Activated CD8-positive, alpha-beta memory T cell treated with anti-CD3 and anti-CD28 coated beads, Interleukin-2, amount 50 U/mL, for 24 hours (primary cell): ENCODE measurements around the gene ARID1B.

Experiments used
- DNase-seq: peaks from one replicate; pipeline ENCODE4 v3.0.0-alpha.2; 2020; ENCODE audit errors: extremely low read depth

Gene ARID1B

GRCh38 chr6:157224951-157225574 is 447.9 kb downstream of the ARID1B start:
- DNase-seq = no peak

DNA sequence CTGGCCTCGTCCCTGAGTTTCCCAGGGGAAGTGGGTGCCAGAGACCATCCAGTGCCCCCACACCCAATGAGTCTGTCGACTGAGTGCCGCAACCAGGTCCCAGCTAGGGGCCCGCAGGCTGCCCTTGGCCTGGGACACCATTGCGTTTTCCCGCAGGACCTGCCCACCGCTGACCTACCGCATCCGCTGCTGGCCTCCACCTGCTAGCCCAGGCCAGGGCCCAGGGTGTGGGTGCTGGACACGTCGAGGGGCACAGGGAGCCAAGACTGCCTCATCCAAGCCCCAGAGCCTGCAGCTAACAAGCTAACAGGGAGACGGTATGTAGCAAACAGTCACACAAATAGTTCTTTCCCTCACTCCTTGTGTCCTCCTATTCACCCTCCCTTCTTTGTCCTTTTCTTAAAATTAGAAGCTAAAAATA is 448.4 kb downstream of the ARID1B start:
- DNase-seq = no peak

GRCh38 chr6:157226026-157226625 is 448.9 kb downstream of the ARID1B start:
- DNase-seq = no peak

DNA sequence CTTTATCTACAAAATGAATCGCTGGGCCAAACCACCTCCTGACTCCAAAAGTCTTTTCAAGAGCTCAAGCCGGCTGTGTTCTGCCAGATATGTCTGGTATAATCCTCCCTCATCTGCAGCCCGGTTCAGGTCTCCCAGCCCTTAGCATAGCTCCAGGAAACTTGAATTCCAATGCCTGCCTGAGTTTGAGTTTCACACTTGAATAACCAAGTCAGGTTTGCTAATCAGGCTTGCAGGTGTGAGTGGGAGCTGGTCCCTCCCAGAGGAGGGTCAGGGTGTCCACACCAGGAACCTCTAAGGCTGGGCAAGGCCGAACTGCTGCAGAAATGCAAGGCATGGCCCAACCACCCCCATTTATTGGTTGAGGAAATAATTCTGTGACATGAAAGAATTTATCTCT is 449.6 kb downstream of the ARID1B start:
- no peak for DNase-seq

DNA sequence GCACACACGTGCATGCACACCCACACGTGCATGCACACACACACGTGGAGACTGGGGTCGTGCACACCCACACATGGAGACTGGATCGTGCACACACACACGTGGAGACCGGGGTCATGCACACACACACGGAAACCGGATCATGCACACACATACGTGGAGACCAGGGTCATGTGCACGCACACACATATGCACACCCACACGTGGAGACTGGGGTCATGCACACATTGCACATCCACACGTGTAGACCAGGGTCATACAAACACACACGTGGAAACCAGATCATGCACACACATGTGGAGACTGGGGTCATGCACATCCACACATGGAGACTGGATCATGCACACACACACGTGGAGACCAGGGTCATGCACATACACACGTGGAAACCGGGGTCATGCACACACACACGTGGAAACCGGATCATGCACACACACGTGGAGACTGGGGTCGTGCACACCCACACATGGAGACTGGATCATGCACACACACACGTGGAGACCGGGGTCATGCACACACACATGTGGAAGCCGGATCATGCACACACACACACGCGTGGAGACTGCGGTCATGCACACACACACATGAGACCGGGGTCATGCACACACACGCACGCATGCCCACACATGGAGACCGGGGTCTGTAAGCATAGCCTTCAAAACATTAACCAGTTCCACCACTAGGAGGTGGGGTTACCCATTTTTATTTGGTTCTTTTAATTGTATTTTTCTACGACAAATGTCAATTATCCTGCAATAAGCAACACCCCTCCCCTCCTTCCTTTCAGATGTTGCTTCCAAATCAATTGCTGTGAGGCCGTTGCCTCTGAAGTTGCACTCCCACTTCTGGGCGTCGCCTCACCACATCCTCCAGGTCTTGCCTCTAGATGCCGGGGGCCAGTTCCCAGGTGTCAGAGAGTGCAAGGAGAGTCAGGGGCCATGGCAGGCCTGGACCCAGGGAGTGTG is 450.3 kb downstream of the ARID1B start:
- no peak for DNase-seq

DNA sequence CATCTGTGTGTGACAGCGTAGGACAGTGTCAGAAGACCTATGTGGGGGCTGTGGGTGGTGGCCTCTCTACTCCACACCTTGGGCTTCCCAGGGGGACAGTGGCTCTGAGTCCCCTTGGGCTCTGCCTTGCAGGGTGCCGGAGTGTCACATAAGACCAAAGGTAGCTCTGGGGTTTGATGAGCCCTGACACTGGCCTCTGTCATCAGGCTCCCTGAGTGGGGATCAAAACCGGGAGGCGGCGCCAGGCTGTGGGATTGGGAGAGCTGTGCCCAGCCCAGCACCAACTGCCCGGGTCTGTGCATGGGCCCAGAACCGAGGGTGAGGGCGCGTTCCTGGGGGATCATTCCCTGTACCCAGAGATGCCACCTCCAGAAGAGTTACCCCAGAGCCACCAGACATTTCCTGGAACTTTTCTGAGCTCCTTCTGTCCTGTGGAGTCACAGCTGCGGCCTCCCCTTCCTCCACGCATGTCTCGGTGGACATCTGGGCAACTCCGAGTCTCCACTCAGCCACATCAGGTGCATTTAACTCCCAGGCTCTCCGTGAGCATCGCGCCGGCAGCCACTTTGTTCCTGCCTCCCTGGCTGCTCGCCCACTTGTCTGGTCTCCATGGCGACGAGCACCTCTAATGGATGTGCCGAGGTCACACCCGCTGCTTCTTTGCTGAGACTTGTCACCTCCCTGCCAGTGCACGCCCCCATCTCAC is 451.4 kb downstream of the ARID1B start:
- DNase-seq = no peak

GRCh38 chr6:157229132-157229618 is 452.0 kb downstream of the ARID1B start:
- DNase-seq = no peak

GRCh38 chr6:157229713-157230112 is 452.5 kb downstream of the ARID1B start:
- DNase-seq = no peak

- DNase-seq = no peak
Observed at GRCh38 chr6:157230910-157231309, 453.7 kb downstream of the ARID1B start.

DNA sequence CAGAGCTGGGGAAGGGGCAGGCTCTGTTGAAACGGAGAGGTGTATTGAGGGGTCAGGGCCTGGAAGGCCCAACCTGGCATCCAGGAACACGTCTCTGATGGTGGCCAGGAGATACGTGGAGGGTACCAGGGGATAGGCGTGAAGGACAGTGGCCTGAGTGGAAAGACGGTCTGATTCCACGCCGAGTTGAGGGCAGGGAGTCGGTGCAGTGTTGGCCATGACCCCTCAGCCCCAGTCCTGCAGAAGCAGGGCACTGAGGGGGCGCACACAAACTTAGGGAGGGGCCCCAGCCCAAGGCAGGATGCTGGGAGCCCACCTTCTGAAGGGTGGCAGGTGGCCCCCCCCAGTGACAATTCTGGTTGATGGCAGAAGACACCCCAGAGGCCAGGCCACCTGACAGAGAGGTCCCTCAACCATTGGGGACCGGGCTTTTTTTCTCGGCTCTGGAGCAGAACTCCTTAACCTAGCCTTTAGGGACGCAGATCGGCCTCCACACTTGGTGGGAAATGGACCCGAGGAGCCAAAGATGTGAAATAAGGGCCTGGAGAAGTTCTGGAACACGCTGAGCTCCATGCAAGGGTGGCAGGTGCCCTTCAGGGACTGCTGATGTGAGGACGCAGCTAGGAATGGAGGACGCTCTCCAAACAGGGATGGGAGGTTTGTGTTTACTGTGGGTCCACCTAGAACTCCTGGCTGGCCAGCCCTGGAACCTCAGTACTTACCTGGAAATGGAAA is 455.1 kb downstream of the ARID1B start:
- DNase-seq = no peak

- no peak for DNase-seq
Observed at GRCh38 chr6:157233156-157233555, 456.0 kb downstream of the ARID1B start.

DNA sequence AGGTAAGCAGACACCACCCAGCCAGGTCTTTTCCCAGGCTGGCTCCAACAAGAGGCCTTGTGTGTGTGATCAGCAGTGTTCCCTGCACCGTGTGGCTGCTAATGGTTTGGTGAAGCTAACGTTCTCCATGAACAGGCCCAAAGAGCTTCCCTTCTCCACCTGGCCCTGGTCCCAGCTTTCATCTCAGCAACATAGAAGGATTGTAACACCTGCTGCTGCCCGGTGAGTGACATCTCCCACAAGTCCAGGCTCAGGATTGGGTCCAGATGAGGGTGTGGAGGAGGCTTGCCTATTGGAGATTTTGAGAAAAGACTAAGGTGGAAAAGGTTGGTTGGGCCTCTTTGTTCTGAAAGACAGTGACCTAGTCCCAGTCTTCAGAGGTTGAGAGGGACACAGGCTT is 456.5 kb downstream of the ARID1B start:
- DNase-seq = no peak

- DNase-seq = no peak
Observed at GRCh38 chr6:157235600-157236039, 458.4 kb downstream of the ARID1B start.

DNA sequence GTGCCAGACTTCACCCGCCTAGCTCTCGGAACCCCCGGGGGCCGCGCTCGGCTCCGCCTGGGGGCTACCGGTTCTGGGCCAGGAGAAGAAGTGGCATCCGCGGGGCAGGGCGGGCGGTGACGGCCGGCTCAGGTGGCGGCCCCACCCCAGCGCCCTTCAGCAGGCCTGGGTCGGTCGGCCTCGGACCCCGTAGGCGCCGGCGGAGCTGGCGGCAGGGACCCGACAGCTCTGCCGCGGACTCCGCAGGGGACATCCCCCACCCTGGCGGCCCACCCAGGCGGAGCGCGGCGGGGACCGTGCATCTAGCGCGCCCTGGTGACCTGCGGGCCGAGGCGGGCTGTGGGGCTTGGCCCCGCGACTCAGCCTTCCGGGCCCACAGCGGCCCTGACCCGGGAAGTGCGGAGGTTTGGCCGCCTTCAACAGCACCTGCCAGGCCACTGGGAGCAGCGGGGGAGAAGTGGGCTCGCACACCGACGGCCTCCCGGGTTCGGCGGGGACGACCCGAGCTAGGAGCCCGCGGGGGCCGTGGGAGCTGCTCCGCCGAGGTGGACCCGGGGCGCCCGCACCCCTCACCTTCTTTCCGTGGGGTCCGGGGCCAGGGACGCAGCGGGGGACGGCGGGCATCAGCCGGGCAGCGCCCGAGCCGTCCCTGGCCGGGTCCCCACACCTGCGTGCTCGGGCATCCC is 459.0 kb downstream of the ARID1B start:
- DNase-seq = no peak

GRCh38 chr6:157238346-157238745 is 461.2 kb downstream of the ARID1B start:
- DNase-seq = no peak

GRCh38 chr6:157239148-157239547 is 462.0 kb downstream of the ARID1B start:
- DNase-seq = no peak

- no peak for DNase-seq
Observed at GRCh38 chr6:157239671-157240058, 462.5 kb downstream of the ARID1B start.

GRCh38 chr6:157240059-157240959 is 463.1 kb downstream of the ARID1B start:
- DNase-seq = no peak

- DNase-seq = no peak
Observed at GRCh38 chr6:157240960-157241311, 463.8 kb downstream of the ARID1B start.

GRCh38 chr6:157242791-157243190 is 465.6 kb downstream of the ARID1B start:
- DNase-seq = no peak
